HCT116 (cell line): ENCODE results near the gene EPDR1. TPM values are rescaled to one million over a fixed set of nuclear protein-coding genes. Genes with fewer than 3 reads are reported as not detected.

Source experiments
- ATAC-seq: fragments of 200-7000 bp; cut with Tn5 transposase; 2 replicates; pipeline ENCODE4 v1.9.1; 2020; ENCODE audit warnings: mild to moderate bottlenecking, moderate library complexity
- BruUV-seq: library from RNA; stranded (reverse); fragments of 400-500 nt; replicated peaks from 2 replicates; lab custom pipeline; 2021; lab: Mats Ljungman, UMichigan
- CTCF ChIA-PET: fragments of 300-600 bp; sonication (Branson Sonifier 250); formaldehyde crosslinking; loops from one replicate; lab custom pipeline; 2021; ENCODE audit warnings: antibody characterized with exemption; lab: Charles Lee
- POLR2A ChIA-PET: fragments of 300-600, 350-600 bp; sonication (Branson Sonifier 250); formaldehyde crosslinking; loops from one replicate; lab custom pipeline; 2021; ENCODE audit warnings: antibody characterized with exemption; lab: Charles Lee
- RAD21 ChIA-PET, 2 experiments: fragments of 300-600 bp; sonication (Branson Sonifier 250); formaldehyde crosslinking; loops; one replicate each; lab custom pipeline; 2023; ENCODE audit warnings: low total read pairs in 2 of 2; ENCODE audit not compliant: uncharacterized antibody in 2 of 2, unreplicated experiment in 2 of 2, low non-redundant PET in 1 of 2; lab: Charles Lee
- DNase-seq: peaks from one replicate; pipeline ENCODE4 v3.0.0-alpha.2; 2010; ENCODE audit warnings: low read depth, low spot score
- H2AFZ ChIP-seq: fragments of 200-600 bp; shearing (Covaris generic), sonication (generic); 2 replicates; pipeline ENCODE4 v1.6.1; 2017; ENCODE audit warnings: low read depth, mixed run types, mixed read lengths, antibody characterized with exemption, low read length; ENCODE audit not compliant: poor library complexity, severe bottlenecking
- H3K27ac ChIP-seq: 2 replicates; pipeline ENCODE4 v1.5.1; 2012; ENCODE audit warnings: low read depth, low read length
- H3K27me3 ChIP-seq: fragments of 200-600 bp; sonication (generic); 2 replicates; pipeline ENCODE4 v1.6.1; 2016; ENCODE audit warnings: mixed run types, low read length, mixed read lengths; ENCODE audit not compliant: insufficient read depth
- H3K36me3 ChIP-seq, 2 experiments: fragments of 200-500 bp in 1 of 2; fragments of 200-600 bp in 1 of 2; sonication (Bioruptor generic) in 1 of 2; sonication (generic) in 1 of 2; 2 replicates each; pipeline versions ENCODE4 v1.5.1 to v1.6.1; 2014 to 2016; ENCODE audit warnings: low read length in 2 of 2, inconsistent platforms in 1 of 2, mixed read lengths in 1 of 2, mixed run types in 1 of 2; ENCODE audit not compliant: insufficient read depth in 2 of 2, control insufficient read depth in 1 of 2
- H3K4me1 ChIP-seq, 2 experiments: fragments of 200-600 bp in 1 of 2; sonication (generic) in 1 of 2; 2 replicates each; pipeline versions ENCODE4 v1.5.1 to v1.6.1; 2012 to 2017; ENCODE audit warnings: low read length in 2 of 2, inconsistent platforms in 1 of 2, mild to moderate bottlenecking in 1 of 2, mixed read lengths in 1 of 2, mixed run types in 1 of 2, moderate library complexity in 1 of 2; ENCODE audit not compliant: insufficient read depth in 2 of 2, control insufficient read depth in 1 of 2
- H3K4me2 ChIP-seq: fragments of 200-600 bp; sonication (generic); 2 replicates; pipeline ENCODE4 v1.6.1; 2017; ENCODE audit warnings: mixed run types, low read length, mixed read lengths
- H3K4me3 ChIP-seq, 2 experiments: fragments of 200-600 bp in 1 of 2; sonication (generic) in 1 of 2; replicated peaks in 1 of 2; 2 replicates each; pipeline ENCODE4 v1.5.1; 2011 to 2016; ENCODE audit warnings: low read length in 2 of 2, control low read depth in 1 of 2, low read depth in 1 of 2, mild to moderate bottlenecking in 1 of 2, mixed read lengths in 1 of 2, mixed run types in 1 of 2
- H3K79me2 ChIP-seq: fragments of 200-600 bp; sonication (generic); 2 replicates; pipeline ENCODE4 v1.6.1; 2017; ENCODE audit warnings: mild to moderate bottlenecking, mixed run types, low read length, moderate library complexity, mixed read lengths; ENCODE audit not compliant: insufficient read depth
- H3K9ac ChIP-seq: fragments of 200-600 bp; sonication (generic); 2 replicates; pipeline ENCODE4 v1.6.1; 2016; ENCODE audit warnings: low read length, mixed read lengths
- H3K9me2 ChIP-seq: fragments of 200-600 bp; sonication (generic), shearing (Covaris generic); 2 replicates; pipeline ENCODE4 v1.6.1; 2017; ENCODE audit warnings: mixed run types, mild to moderate bottlenecking, moderate library complexity; ENCODE audit not compliant: insufficient read depth
- H3K9me3 ChIP-seq, 2 experiments: fragments of 200-500 bp in 1 of 2; fragments of 200-600 bp in 1 of 2; sonication (Bioruptor generic) in 1 of 2; sonication (generic) in 1 of 2; 2 replicates each; pipeline ENCODE4 v1.6.1; 2014 to 2017; ENCODE audit warnings: low read length in 2 of 2, mixed read lengths in 2 of 2, inconsistent platforms in 1 of 2, low read depth in 1 of 2, mild to moderate bottlenecking in 1 of 2, mixed run types in 1 of 2, moderate library complexity in 1 of 2; ENCODE audit not compliant: control insufficient read depth in 1 of 2, insufficient read depth in 1 of 2
- H4K20me1 ChIP-seq: fragments of 200-600 bp; sonication (generic), shearing (Covaris generic); 2 replicates; pipeline ENCODE4 v1.6.1; 2017; ENCODE audit warnings: mixed run types, mild to moderate bottlenecking, moderate library complexity; ENCODE audit not compliant: insufficient read depth
- ATF3 ChIP-seq: IDR thresholded peaks from 2 replicates; pipeline ENCODE4 v1.6.1; 2012
- CBX3 ChIP-seq: IDR thresholded peaks from 2 replicates; pipeline ENCODE4 v1.6.1; 2012; ENCODE audit warnings: low read depth
- EGR1 ChIP-seq: IDR thresholded peaks from 2 replicates; pipeline ENCODE4 v1.6.1; 2012; ENCODE audit warnings: low read depth
- POLR2AphosphoS5 ChIP-seq: IDR thresholded peaks from 2 replicates; pipeline ENCODE4 v1.6.1; 2011; ENCODE audit warnings: mild to moderate bottlenecking, low read depth, low read length, moderate library complexity
- TCF7L2 ChIP-seq: IDR thresholded peaks from 2 replicates; pipeline ENCODE4 v1.7.0; 2011; ENCODE audit warnings: borderline replicate concordance, inconsistent platforms; ENCODE audit not compliant: insufficient read depth, insufficient read length; ENCODE audit errors: extremely low read depth
- intact Hi-C: fragments of 100-400 bp; cut with micrococcal nuclease; formaldehyde crosslinking; loops from 2 replicates; pipeline ENCODE4 v1.10.0; 2022
- total RNA-seq: library from RNA; stranded (reverse); gene quantifications from one replicate; pipeline ENCODE4 v1.2.1, GENCODE V29; 2021; ENCODE audit not compliant: unreplicated experiment
- TF ChIP-seq, protein P1 (sequence below): IDR thresholded peaks from 2 replicates; pipeline ENCODE4 v1.6.1; 2011; ENCODE audit warnings: mild to moderate bottlenecking, low read length, moderate library complexity; ENCODE audit not compliant: insufficient replicate concordance; ENCODE audit errors: extremely low read depth

The EPDR1 gene
- total RNA-seq, 1 experiment from 2014 or later: 8.0 TPM

DNA sequence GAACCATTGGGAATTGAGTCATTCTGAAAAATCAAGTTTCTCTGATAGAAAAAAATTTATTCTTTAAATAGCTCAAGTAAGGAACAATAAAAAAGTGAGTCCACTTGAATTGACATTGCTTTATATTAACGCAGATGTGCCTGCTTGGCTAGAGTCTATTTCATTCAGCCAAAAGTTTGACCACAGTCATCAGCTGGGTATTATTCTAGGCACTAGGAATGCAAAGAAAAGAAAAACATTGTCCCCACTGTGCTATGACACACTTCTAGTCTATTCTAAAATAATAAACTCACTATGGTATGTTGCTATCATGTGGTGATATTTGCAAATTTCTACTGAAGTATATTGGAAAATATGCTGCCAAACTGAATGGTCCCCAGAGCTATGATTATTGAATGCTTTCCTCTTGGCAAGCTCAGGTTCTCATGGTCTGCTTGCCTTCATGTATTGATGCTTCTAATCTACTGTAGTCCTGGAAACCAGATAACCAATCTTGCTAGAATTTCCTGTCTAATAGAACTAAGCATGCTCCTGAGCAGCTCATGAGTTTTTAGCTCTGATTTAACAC lies 12.1 kb upstream of the EPDR1 start:
- Histone ChIP-seq H3K79me2 (no peaks in the 10 kb centered on the region), H4K20me1 (no peaks in the 10 kb centered on the region), H3K36me3 (no peaks in the 10 kb centered on the region), H3K4me2 (no peak overlapping the region), H3K27ac (no peak overlapping the region), H3K4me1 (no peaks in the 10 kb centered on the region), H3K9ac (no peak overlapping the region), H2AFZ (no peak overlapping the region), H3K9me3 (no peaks in the 10 kb centered on the region), H3K27me3 (peaks cover 5% of the 10 kb centered on the region; the same call in 1 of the 2 replicates), H3K4me3 (no peak overlapping the region), H3K9me2 (no peaks in the 10 kb centered on the region)
- ChIA-PET RAD21 (no interaction called here), POLR2A (no interaction called here), CTCF (interaction anchor here (0.7 to 1.5 kb wide), 3 partner anchors 9 to 466 kb away, joined by 3 to 10 read pairs (median 3); partner anchors contain the start of gene SFRP4)
- ATAC-seq: no peak
- intact Hi-C loops: no loop called here
- BruUV-seq: no TSS peak
- TF ChIP-seq POLR2AphosphoS5: no peak
- TF ChIP-seq CBX3: no peak
- TF ChIP-seq, protein P1, sequence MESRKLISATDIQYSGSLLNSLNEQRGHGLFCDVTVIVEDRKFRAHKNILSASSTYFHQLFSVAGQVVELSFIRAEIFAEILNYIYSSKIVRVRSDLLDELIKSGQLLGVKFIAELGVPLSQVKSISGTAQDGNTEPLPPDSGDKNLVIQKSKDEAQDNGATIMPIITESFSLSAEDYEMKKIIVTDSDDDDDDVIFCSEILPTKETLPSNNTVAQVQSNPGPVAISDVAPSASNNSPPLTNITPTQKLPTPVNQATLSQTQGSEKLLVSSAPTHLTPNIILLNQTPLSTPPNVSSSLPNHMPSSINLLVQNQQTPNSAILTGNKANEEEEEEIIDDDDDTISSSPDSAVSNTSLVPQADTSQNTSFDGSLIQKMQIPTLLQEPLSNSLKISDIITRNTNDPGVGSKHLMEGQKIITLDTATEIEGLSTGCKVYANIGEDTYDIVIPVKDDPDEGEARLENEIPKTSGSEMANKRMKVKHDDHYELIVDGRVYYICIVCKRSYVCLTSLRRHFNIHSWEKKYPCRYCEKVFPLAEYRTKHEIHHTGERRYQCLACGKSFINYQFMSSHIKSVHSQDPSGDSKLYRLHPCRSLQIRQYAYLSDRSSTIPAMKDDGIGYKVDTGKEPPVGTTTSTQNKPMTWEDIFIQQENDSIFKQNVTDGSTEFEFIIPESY: no peak
- TF ChIP-seq ATF3: no peak
- TF ChIP-seq TCF7L2: no peak
- TF ChIP-seq EGR1: no peak
- DNase-seq: no peak

DNA sequence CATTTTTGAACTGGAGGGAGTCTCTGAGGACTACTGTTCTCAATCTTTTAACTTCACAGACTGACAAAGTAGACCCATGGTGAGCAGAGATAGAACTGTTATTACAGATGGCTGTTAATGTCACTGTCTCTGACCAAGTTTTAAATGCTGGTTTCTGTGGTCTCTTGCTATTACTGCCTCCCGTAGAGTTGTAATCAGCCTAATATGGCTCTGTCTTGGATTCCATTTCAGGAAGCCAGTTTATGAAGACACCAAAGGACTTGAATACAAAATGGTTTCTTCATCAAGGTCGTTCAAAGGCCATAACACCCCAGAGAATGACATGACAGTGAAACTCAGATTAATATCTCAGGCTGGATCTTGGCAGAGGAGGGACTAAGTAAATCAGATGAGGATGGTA lies 7.7 kb upstream of the EPDR1 start:
- no peaks in the 10 kb centered on the region for H3K9me3 ChIP-seq
- ChIA-PET CTCF (no interaction called here), RAD21 (no interaction called here), POLR2A (no interaction called here)
- intact Hi-C loops: no loop called here
- no peak for TF ChIP-seq TCF7L2
- H3K4me1 ChIP-seq: peaks cover 3 to 5% of the 10 kb centered on the region in 2 experiments; a peak in 2 of 4 replicates
- no TSS peak for BruUV-seq
- H3K4me3 ChIP-seq: no peak overlapping the region
- no peak overlapping the region for H3K4me2 ChIP-seq
- ATAC-seq: no peak
- no peaks in the 10 kb centered on the region for H4K20me1 ChIP-seq
- no peak overlapping the region for H3K9ac ChIP-seq
- no peaks in the 10 kb centered on the region for H3K36me3 ChIP-seq
- no peak overlapping the region for H3K27ac ChIP-seq
- no peaks in the 10 kb centered on the region for H3K9me2 ChIP-seq
- no peak overlapping the region for H2AFZ ChIP-seq
- peaks cover 5% of the 10 kb centered on the region; the same call in 1 of the 2 replicates for H3K27me3 ChIP-seq
- no peak for DNase-seq
- no peaks in the 10 kb centered on the region for H3K79me2 ChIP-seq
